IMR-90 (cell line): ENCODE measurements around the gene BTN1A1. TPM values are rescaled to one million over a fixed set of nuclear protein-coding genes. Genes with fewer than 3 reads are reported as not detected.

Source experiments
- ATAC-seq: fragments of 200-7000 bp; cut with Tn5 transposase; 2 replicates; pipeline ENCODE4 v1.9.1; 2020; ENCODE audit warnings: low read depth, mild to moderate bottlenecking, moderate library complexity
- BruUV-seq: library from RNA; stranded (reverse); fragments of 400-500 nt; replicated peaks from 2 replicates; lab custom pipeline; 2021; lab: Mats Ljungman, UMichigan
- CTCF ChIA-PET: fragments of 300-600 bp; formaldehyde crosslinking; extraction: SDS; loops from one replicate; lab custom pipeline; 2021; ENCODE audit warnings: antibody characterized with exemption; lab: Yijun Ruan, JAX
- POLR2A ChIA-PET: fragments of 300-600 bp; sonication (Branson Sonifier 250); formaldehyde crosslinking; loops from one replicate; lab custom pipeline; 2022; ENCODE audit warnings: antibody characterized with exemption; ENCODE audit not compliant: unreplicated experiment; lab: Charles Lee
- DNase-seq: peaks from one replicate; pipeline ENCODE4 v3.0.0; 2013
- H2AFZ ChIP-seq: replicated peaks from 2 replicates; pipeline ENCODE3; 2013; ENCODE audit warnings: low read length, mild to moderate bottlenecking; ENCODE audit not compliant: poor library complexity
- H2AK5ac ChIP-seq: 2 replicates; pipeline ENCODE4 v1.6.1; 2013; ENCODE audit warnings: low read depth, low read length, inconsistent platforms
- H2AK9ac ChIP-seq: replicated peaks from 2 replicates; pipeline ENCODE3; 2013; ENCODE audit warnings: mild to moderate bottlenecking, low read depth, low read length, moderate library complexity; ENCODE audit not compliant: poor library complexity
- H2BK120ac ChIP-seq: 2 replicates; pipeline ENCODE4 v1.6.1; 2013; ENCODE audit warnings: low read depth, low read length, inconsistent platforms
- H2BK15ac ChIP-seq: 3 replicates; pipeline ENCODE4 v1.6.1; 2013; ENCODE audit warnings: low read depth, low read length, inconsistent platforms
- H2BK20ac ChIP-seq: 2 replicates; pipeline ENCODE4 v1.6.1; 2013; ENCODE audit warnings: low read depth, mild to moderate bottlenecking, inconsistent platforms, low read length, moderate library complexity
- H2BK5ac ChIP-seq: 2 replicates; pipeline ENCODE4 v1.6.1; 2013; ENCODE audit warnings: mild to moderate bottlenecking, low read depth, low read length, inconsistent platforms; ENCODE audit not compliant: poor library complexity, severe bottlenecking
- H3K14ac ChIP-seq: replicated peaks from 2 replicates; pipeline ENCODE4 v1.6.1; 2013; ENCODE audit warnings: low read depth, low read length, inconsistent platforms
- H3K18ac ChIP-seq: 2 replicates; pipeline ENCODE4 v1.6.1; 2013; ENCODE audit warnings: low read depth, low read length, control low read depth
- H3K23ac ChIP-seq: 2 replicates; pipeline ENCODE4 v1.6.1; 2013; ENCODE audit warnings: low read depth, low read length, inconsistent platforms
- H3K27ac ChIP-seq: 2 replicates; pipeline ENCODE4 v1.5.1; 2013; ENCODE audit warnings: mild to moderate bottlenecking, control low read depth, low read length; ENCODE audit not compliant: insufficient read depth
- H3K27me3 ChIP-seq: 2 replicates; pipeline ENCODE4 v1.6.1; 2013; ENCODE audit warnings: low read length; ENCODE audit not compliant: control insufficient read depth, insufficient read depth
- H3K36me3 ChIP-seq: 2 replicates; pipeline ENCODE4 v1.6.1; 2013; ENCODE audit warnings: low read length, mixed read lengths; ENCODE audit not compliant: control insufficient read depth, insufficient read depth
- H3K4ac ChIP-seq: 2 replicates; pipeline ENCODE4 v1.6.1; 2013; ENCODE audit warnings: low read depth, low read length, inconsistent platforms
- H3K4me1 ChIP-seq: 2 replicates; pipeline ENCODE4 v1.6.1; 2013; ENCODE audit warnings: low read length, mixed read lengths; ENCODE audit not compliant: control insufficient read depth, insufficient read depth
- H3K4me2 ChIP-seq: 2 replicates; pipeline ENCODE4 v1.6.1; 2013; ENCODE audit warnings: low read depth, mild to moderate bottlenecking, control low read depth, low read length, moderate library complexity
- H3K4me3 ChIP-seq: 2 replicates; pipeline ENCODE4 v1.5.1; 2013; ENCODE audit warnings: low read depth, mild to moderate bottlenecking, control low read depth, low read length, moderate library complexity; ENCODE audit not compliant: insufficient read depth
- H3K56ac ChIP-seq: 2 replicates; pipeline ENCODE4 v1.6.1; 2013; ENCODE audit warnings: low read length, inconsistent platforms; ENCODE audit not compliant: insufficient read depth; ENCODE audit errors: extremely low read depth
- H3K79me1 ChIP-seq, 2 experiments: 2 replicates each; pipeline ENCODE4 v1.6.1; 2013; ENCODE audit warnings: low read length in 2 of 2, inconsistent platforms in 1 of 2, low read depth in 1 of 2
- H3K9ac ChIP-seq: 2 replicates; pipeline ENCODE4 v1.6.1; 2013; ENCODE audit warnings: low read depth, low read length, control low read depth
- H3K9me1 ChIP-seq: 2 replicates; pipeline ENCODE4 v1.6.1; 2013; ENCODE audit warnings: low read length, inconsistent platforms; ENCODE audit not compliant: insufficient read depth
- H3K9me3 ChIP-seq: 2 replicates; pipeline ENCODE4 v1.6.1; 2013; ENCODE audit warnings: low read length; ENCODE audit not compliant: control insufficient read depth, insufficient read depth
- H4K20me1 ChIP-seq: 2 replicates; pipeline ENCODE4 v1.6.1; 2013; ENCODE audit warnings: low read length, inconsistent platforms; ENCODE audit not compliant: insufficient read depth
- H4K5ac ChIP-seq: 2 replicates; pipeline ENCODE4 v1.6.1; 2013; ENCODE audit warnings: mild to moderate bottlenecking, low read depth, low read length, control low read depth
- H4K8ac ChIP-seq, 2 experiments: 2 replicates each; pipeline ENCODE4 v1.6.1; 2013; ENCODE audit warnings: low read depth in 2 of 2, low read length in 2 of 2, control low read depth in 1 of 2, inconsistent platforms in 1 of 2
- H4K91ac ChIP-seq: 2 replicates; pipeline ENCODE4 v1.6.1; 2013; ENCODE audit warnings: low read depth, low read length, inconsistent platforms; ENCODE audit not compliant: insufficient read depth
- BHLHE40 ChIP-seq: fragments of 150-350 bp; IDR thresholded peaks from 2 replicates; pipeline ENCODE4 v1.6.1; 2016; ENCODE audit warnings: mild to moderate bottlenecking, low read depth, low read length
- CEBPB ChIP-seq: IDR thresholded peaks from 2 replicates; pipeline ENCODE4 v1.6.1; 2012; ENCODE audit warnings: low read depth, low read length, improper control_type of control experiment
- CHD1 ChIP-seq: IDR thresholded peaks from 2 replicates; pipeline ENCODE4 v1.6.1; 2012; ENCODE audit warnings: low read depth, low read length, improper control_type of control experiment
- FOS ChIP-seq: fragments of 150-350 bp; IDR thresholded peaks from 2 replicates; pipeline ENCODE4 v1.6.1; 2016; ENCODE audit warnings: low read depth, low read length
- MAFK ChIP-seq: IDR thresholded peaks from 2 replicates; pipeline ENCODE4 v1.6.1; 2012; ENCODE audit warnings: low read depth, low read length, improper control_type of control experiment
- MXI1 ChIP-seq: IDR thresholded peaks from 2 replicates; pipeline ENCODE4 v1.6.1; 2012; ENCODE audit warnings: low read depth, mild to moderate bottlenecking, low read length, moderate library complexity, borderline replicate concordance
- NFE2L2 ChIP-seq: fragments of 150-350 bp; IDR thresholded peaks from 2 replicates; pipeline ENCODE4 v1.6.1; 2016; ENCODE audit warnings: low read depth, mild to moderate bottlenecking, low read length
- POLR2A ChIP-seq: IDR thresholded peaks from 2 replicates; pipeline ENCODE4 v1.6.1; 2012; ENCODE audit warnings: mild to moderate bottlenecking, low read depth, low read length
- RAD21 ChIP-seq: IDR thresholded peaks from 2 replicates; pipeline ENCODE4 v1.6.1; 2012; ENCODE audit warnings: low read length, improper control_type of control experiment
- RCOR1 ChIP-seq: IDR thresholded peaks from 2 replicates; pipeline ENCODE4 v1.6.1; 2012; ENCODE audit warnings: mild to moderate bottlenecking, low read length, improper control_type of control experiment; ENCODE audit not compliant: insufficient replicate concordance
- SMC3 ChIP-seq: fragments of 150-350 bp; IDR thresholded peaks from 2 replicates; pipeline ENCODE4 v1.6.1; 2016; ENCODE audit warnings: low read depth, mild to moderate bottlenecking, antibody characterized with exemption, low read length, moderate library complexity
- WGBS, 2 experiments: methylation state at CpG; one replicate each; pipeline versions ENCODE4 v1.1.5 to v1.1.7; 2013; ENCODE audit warnings: missing lambda C conversion rate in 2 of 2; ENCODE audit not compliant: insufficient read length in 1 of 2; ENCODE audit errors: extremely low coverage in 2 of 2; 5-methylcytosine and 5-hydroxymethylcytosine counted together
- dilution Hi-C: fragments of 300-500 bp; cut with HindIII; formaldehyde crosslinking; loops from one replicate; pipeline ENCODE4 v1.14.3; 2018; ENCODE audit warnings: low sequenced_read_pairs; ENCODE audit not compliant: unreplicated experiment
- in situ Hi-C: fragments of 300-500 bp; cut with MboI; formaldehyde crosslinking; loops from 3 replicates; pipeline ENCODE4 v1.14.3; 2019; ENCODE audit warnings: low sequenced_read_pairs, inconsistent platforms, mixed read lengths
- intact Hi-C: fragments of 100-400 bp; cut with micrococcal nuclease; formaldehyde crosslinking; loops from 2 replicates; pipeline ENCODE4 v1.10.0; 2022
- polyA plus RNA-seq, 3 experiments: library from polyadenylated mRNA; depleted of rRNA; stranded (reverse); fragments of >200 nt; gene quantifications; 2 replicates each; pipeline ENCODE4 v1.2.3, GENCODE V29; 2012; ENCODE audit warnings: low replicate concordance in 1 of 3
- total RNA-seq: library from RNA; depleted of rRNA; stranded (reverse); fragments of >200 nt; gene quantifications from 2 replicates; pipeline ENCODE4 v1.2.3, GENCODE V29; 2012
- TF ChIP-seq, protein P1 (sequence below): conservative IDR thresholded peaks from 2 replicates; pipeline ENCODE4 v1.5.1; 2012; ENCODE audit warnings: mild to moderate bottlenecking, low read depth, low read length, improper control_type of control experiment
- TF ChIP-seq, protein P2 (sequence below): fragments of 150-350 bp; IDR thresholded peaks from 2 replicates; pipeline ENCODE4 v1.6.1; 2017; ENCODE audit warnings: mild to moderate bottlenecking, antibody characterized with exemption, low read length, low read depth
- TF ChIP-seq, protein P3 (sequence below): fragments of 150-350 bp; IDR thresholded peaks from 2 replicates; pipeline ENCODE4 v1.6.1; 2016; ENCODE audit warnings: low read depth, mild to moderate bottlenecking, low read length, moderate library complexity, borderline replicate concordance

BTN1A1 gene
- total and polyA plus RNA-seq, 2 of the 4 experiments (the other 2 are of a cell fraction) = not detected

DNA sequence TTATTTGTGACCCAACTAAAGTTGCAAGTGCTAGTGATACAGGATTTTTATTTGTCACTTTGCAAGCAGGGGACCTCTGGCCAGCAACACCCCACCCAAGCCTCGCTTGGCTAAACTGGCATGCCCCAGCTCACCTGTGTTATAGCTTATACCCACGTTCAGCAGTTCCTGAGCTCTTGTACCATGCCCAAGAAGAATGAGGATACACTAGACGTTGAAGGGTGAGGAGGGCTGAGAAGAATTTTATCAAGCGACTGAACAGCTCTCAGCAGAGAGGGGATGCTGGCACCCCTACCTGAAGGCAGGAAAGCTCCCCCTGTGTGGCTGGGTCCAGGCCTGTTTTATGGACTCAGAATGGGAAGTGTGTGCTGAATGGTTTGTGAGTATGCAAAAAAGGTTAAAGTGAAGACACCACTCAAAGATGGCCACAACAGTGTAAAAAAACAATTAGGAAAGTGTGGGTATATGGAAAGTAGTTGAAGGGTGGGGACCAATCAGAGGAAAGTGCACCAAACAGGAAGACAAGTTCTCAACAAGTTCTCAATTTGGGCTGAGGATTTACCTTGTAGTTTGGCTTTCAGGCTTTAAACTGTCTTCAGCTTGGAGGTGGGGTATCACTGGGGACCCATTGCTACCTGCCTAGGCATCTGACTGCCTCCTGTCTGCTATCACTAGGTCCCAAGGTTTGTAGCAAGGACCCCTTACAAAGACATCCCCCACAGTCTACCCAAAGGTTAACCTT is 27.4 kb upstream of the BTN1A1 start:
- H4K20me1 ChIP-seq = no peaks in the 10 kb centered on the region
- ATAC-seq (no peak), DNase-seq (no peak)
- H3K4me2 ChIP-seq = peak overlapping the region; percentile 12; the same call in 1 of the 2 replicates
- 0 out of 2 replicates have a peak overlapping the region, but pooled peaks have one; percentile 32 for H3K9ac ChIP-seq
- H4K5ac ChIP-seq = peak overlapping the region; percentile 98
- H3K79me1 ChIP-seq = peaks cover 4 to 37% of the 10 kb centered on the region in 2 experiments
- H3K14ac ChIP-seq = peak overlapping the region; percentile 19; the same call in 1 of the 2 replicates
- peak overlapping the region; percentile 54 for H3K4ac ChIP-seq
- peak overlapping the region; percentile 92 for H3K27ac ChIP-seq
- H3K36me3 ChIP-seq = peaks cover 14% of the 10 kb centered on the region
- peaks cover 20% of the 10 kb centered on the region for H3K9me1 ChIP-seq
- peak overlapping the region; percentile 57 for H2BK120ac ChIP-seq
- ChIA-PET CTCF (interaction anchor here (1.0 kb wide), 1 partner anchor 131 kb away, joined by 4 read pairs; no protein-coding TSS in a partner anchor), POLR2A (no interaction called here)
- in situ Hi-C loops (no loop called here), intact Hi-C loops (loop anchor here (5.0 kb wide), 1 partner anchor 50 kb away; no protein-coding TSS in a partner anchor), dilution Hi-C loops (no loop called here)
- no TSS peak for BruUV-seq
- peak overlapping the region; percentile 28 for H2BK20ac ChIP-seq
- H3K18ac ChIP-seq = peak overlapping the region; percentile 87
- H3K27me3 ChIP-seq = no peaks in the 10 kb centered on the region
- no CpG with 5 or more reads among the region's 4 CpGs for WGBS, 2 experiments
- H2AK5ac ChIP-seq = peak overlapping the region; percentile 47
- peak overlapping the region; percentile 21; the same call in 1 of the 3 replicates for H2BK15ac ChIP-seq
- no peak overlapping the region for H3K4me3 ChIP-seq
- H3K9me3 ChIP-seq = no peaks in the 10 kb centered on the region; the same call in 1 of the 2 replicates
- peak overlapping the region; percentile 37 for H4K91ac ChIP-seq
- no peak overlapping the region for H3K56ac ChIP-seq
- peak overlapping the region; percentile 97 for H2BK5ac ChIP-seq
- H3K4me1 ChIP-seq = peaks cover 24% of the 10 kb centered on the region
- H3K23ac ChIP-seq = peak overlapping the region; percentile 50; the same call in 1 of the 2 replicates
- peak overlapping the region; percentile 2 for H2AK9ac ChIP-seq
- H2AFZ ChIP-seq = no peak overlapping the region
- H4K8ac ChIP-seq = peak overlapping the region; percentile 55 to 59
- TF ChIP-seq RAD21 = no peak
- TF ChIP-seq, protein P1, sequence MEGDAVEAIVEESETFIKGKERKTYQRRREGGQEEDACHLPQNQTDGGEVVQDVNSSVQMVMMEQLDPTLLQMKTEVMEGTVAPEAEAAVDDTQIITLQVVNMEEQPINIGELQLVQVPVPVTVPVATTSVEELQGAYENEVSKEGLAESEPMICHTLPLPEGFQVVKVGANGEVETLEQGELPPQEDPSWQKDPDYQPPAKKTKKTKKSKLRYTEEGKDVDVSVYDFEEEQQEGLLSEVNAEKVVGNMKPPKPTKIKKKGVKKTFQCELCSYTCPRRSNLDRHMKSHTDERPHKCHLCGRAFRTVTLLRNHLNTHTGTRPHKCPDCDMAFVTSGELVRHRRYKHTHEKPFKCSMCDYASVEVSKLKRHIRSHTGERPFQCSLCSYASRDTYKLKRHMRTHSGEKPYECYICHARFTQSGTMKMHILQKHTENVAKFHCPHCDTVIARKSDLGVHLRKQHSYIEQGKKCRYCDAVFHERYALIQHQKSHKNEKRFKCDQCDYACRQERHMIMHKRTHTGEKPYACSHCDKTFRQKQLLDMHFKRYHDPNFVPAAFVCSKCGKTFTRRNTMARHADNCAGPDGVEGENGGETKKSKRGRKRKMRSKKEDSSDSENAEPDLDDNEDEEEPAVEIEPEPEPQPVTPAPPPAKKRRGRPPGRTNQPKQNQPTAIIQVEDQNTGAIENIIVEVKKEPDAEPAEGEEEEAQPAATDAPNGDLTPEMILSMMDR = no peak
- no peak for TF ChIP-seq FOS
- no peak for TF ChIP-seq BHLHE40
- no peak for TF ChIP-seq NFE2L2
- TF ChIP-seq CHD1 = no peak
- TF ChIP-seq POLR2A = no peak
- no peak for TF ChIP-seq SMC3
- TF ChIP-seq, protein P2, sequence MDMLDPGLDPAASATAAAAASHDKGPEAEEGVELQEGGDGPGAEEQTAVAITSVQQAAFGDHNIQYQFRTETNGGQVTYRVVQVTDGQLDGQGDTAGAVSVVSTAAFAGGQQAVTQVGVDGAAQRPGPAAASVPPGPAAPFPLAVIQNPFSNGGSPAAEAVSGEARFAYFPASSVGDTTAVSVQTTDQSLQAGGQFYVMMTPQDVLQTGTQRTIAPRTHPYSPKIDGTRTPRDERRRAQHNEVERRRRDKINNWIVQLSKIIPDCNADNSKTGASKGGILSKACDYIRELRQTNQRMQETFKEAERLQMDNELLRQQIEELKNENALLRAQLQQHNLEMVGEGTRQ = no peak
- TF ChIP-seq, protein P3, sequence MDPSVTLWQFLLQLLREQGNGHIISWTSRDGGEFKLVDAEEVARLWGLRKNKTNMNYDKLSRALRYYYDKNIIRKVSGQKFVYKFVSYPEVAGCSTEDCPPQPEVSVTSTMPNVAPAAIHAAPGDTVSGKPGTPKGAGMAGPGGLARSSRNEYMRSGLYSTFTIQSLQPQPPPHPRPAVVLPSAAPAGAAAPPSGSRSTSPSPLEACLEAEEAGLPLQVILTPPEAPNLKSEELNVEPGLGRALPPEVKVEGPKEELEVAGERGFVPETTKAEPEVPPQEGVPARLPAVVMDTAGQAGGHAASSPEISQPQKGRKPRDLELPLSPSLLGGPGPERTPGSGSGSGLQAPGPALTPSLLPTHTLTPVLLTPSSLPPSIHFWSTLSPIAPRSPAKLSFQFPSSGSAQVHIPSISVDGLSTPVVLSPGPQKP = no peak
- TF ChIP-seq MXI1 = no peak
- TF ChIP-seq MAFK = no peak
- no peak for TF ChIP-seq RCOR1
- no peak for TF ChIP-seq CEBPB
